Camera-type eye (tissue), 1 donor: ENCODE measurements around the gene CENPL. TPM values are rescaled to one million over a fixed set of nuclear protein-coding genes. Genes with fewer than 3 reads are reported as not detected.

ENCODE experiments used
- total RNA-seq: library from RNA; depleted of rRNA; stranded (reverse); fragments of >200 nt; gene quantifications from one replicate; pipeline ENCODE4 v1.2.3, GENCODE V29; 2014

The CENPL gene
- 11.7 TPM for total RNA-seq

GRCh38 chr1:173824315-173825081 lies at the start of gene CENPL, which contains the start of gene DARS2:
TSS of gene CENPL (minus strand) at chr1:173824883. CDS start at chr1:173811299, 13,584 bp downstream.
TSS of gene DARS2 (plus strand) at chr1:173824673. CDS start at chr1:173825230, 557 bp downstream.

GRCh38 chr1:173868266-173869020 lies 43.8 kb upstream of the CENPL start, which contains the start of gene ZBTB37:
TSS of gene ZBTB37 (plus strand) at chr1:173868380. CDS start at chr1:173870226, 1,846 bp downstream.

DNA sequence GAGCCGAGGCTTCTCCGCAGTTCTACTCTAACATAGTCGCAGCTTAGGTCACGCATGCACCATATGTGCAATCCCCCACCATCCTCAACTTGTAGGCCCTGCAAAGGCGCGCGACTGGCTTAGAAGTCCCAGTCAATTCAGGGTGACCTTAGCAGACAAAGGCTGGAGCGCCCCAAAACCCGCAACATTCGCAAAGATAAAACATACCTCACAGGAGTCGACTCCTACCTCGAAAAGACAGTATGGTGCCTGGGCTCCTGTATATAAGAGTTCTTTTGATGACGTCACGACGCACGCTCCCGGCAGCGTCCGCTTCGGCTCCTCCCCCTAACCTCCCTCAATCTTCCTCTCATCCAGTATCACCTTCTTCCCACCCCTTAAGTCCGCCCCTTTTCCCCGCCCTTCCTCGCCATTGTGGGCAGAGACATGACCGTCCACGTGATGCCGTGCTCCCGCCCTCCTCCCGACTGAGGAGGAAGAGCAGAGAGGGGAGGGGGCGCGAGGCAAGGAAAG lies 43.1 kb upstream of the CENPL start, which contains the start of gene GAS5:
Gene GAS5, minus strand, starts transcription at position 237 of the 513 bp plus-strand sequence.

Other genes with a start within 250 kb of the CENPL start
- not detected for gene SLC9C2, start 221.8 kb downstream of the CENPL start, total RNA-seq
- not detected for gene TEX50, start 189.5 kb downstream of the CENPL start, total RNA-seq
- 4.9 TPM for gene ANKRD45, start 155.0 kb downstream of the CENPL start, total RNA-seq
- gene KLHL20, start 109.9 kb downstream of the CENPL start, total RNA-seq: 62.1 TPM
- 17.9 TPM for gene DARS2, start 210 bp downstream of the CENPL start, total RNA-seq
- 292 TPM for gene GAS5, start 43.1 kb upstream of the CENPL start, total RNA-seq
- 42.5 TPM for gene ZBTB37, start 43.5 kb upstream of the CENPL start, total RNA-seq
- gene SERPINC1, start 92.4 kb upstream of the CENPL start, total RNA-seq: not detected
- gene RC3H1, start 197.5 kb upstream of the CENPL start, total RNA-seq: 40.2 TPM